Urinary bladder (tissue), 4 donors: ENCODE data around the gene LHX4. TPM values are rescaled to one million over a fixed set of nuclear protein-coding genes. Genes with fewer than 3 reads are reported as not detected.

ENCODE experiments used
- DNase-seq: peaks from one replicate; pipeline ENCODE4 v3.0.0-alpha.2; 2015; ENCODE audit errors: extremely low spot score
- H3K27ac ChIP-seq: one replicate; pipeline ENCODE4 v1.5.1; 2013; ENCODE audit warnings: low read depth, mild to moderate bottlenecking, moderate library complexity
- H3K36me3 ChIP-seq: one replicate; pipeline ENCODE4 v1.6.1; 2013; ENCODE audit warnings: mild to moderate bottlenecking, moderate library complexity; ENCODE audit not compliant: insufficient read depth
- H3K4me1 ChIP-seq: one replicate; pipeline ENCODE4 v1.6.1; 2013; ENCODE audit warnings: mild to moderate bottlenecking, moderate library complexity; ENCODE audit not compliant: insufficient read depth
- H3K4me3 ChIP-seq: one replicate; pipeline ENCODE4 v1.5.1; 2013; ENCODE audit warnings: low read depth, low read length
- WGBS: extraction: QIAGEN DNeasy Blood & Tissue Kit; methylation state at CpG from one replicate; pipeline ENCODE4 v1.1.7; 2013; 5-methylcytosine and 5-hydroxymethylcytosine counted together
- polyA plus RNA-seq: library from polyadenylated mRNA; stranded (reverse); fragments of 200-250 nt; gene quantifications from one replicate; pipeline ENCODE4 v1.2.3, GENCODE V29; 2013
- total RNA-seq: library from RNA; depleted of rRNA; stranded (reverse); fragments of >200 nt; gene quantifications from one replicate; pipeline ENCODE4 v1.2.3, GENCODE V29; 2014
- donor health status: healthy with polysubstance abuse.
- donor health status: healthy.

The LHX4 gene
- total and polyA plus RNA-seq, 2 donors: 0.03 TPM; not detected in 1

DNA sequence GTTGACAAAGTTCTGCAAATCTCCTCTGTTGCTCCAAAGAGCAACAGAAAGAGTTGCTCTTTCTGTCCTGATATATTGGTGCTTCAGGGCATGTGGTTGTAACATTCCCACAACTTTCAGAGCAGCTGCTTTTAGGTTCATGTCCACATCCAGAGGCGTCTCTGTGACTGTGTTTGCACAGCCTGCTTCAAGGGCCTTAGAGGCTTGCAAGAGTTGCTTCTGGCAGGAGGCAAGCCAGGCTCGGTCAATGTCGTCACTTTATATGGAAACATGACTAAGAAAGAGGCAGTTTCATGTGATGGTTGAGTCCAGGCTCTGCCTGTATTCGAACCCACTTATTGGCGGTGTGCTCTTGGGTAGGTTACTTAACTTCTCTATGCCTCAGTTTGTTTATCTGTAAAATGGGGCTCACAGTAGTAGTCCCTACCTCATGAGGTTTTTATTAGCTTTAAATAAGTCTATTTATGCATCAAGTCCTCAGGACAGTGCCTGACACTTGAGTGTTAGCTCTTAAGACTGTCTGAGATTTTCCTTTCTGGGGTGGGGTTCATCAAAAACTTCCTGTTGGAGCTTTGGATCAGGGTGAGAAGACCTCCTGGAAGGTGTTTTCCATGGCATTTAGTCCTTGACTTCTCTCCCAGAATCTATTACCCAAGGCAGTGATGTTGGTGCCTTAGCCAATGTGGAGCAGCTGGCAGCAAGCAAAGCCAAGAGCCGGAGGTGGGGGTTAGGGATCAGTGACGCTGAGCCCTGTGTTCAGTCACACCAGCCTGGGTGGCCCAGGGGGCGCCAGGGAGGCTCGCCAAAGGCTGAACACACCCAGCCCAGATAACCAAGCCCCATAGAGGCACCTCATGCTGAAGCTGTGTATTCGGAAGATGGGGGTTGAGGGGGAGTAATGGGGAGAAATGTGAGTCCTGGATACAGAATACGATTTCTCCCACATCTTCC lies 18.9 kb downstream of the LHX4 start:
- 65% methylated on average over 11 of the region's 11 CpGs for WGBS
- H3K4me1 ChIP-seq: no peaks in the 10 kb centered on the region
- H3K27ac ChIP-seq: no peak overlapping the region
- H3K4me3 ChIP-seq: no peak overlapping the region
- DNase-seq: no peak
- no peaks in the 10 kb centered on the region for H3K36me3 ChIP-seq

DNA sequence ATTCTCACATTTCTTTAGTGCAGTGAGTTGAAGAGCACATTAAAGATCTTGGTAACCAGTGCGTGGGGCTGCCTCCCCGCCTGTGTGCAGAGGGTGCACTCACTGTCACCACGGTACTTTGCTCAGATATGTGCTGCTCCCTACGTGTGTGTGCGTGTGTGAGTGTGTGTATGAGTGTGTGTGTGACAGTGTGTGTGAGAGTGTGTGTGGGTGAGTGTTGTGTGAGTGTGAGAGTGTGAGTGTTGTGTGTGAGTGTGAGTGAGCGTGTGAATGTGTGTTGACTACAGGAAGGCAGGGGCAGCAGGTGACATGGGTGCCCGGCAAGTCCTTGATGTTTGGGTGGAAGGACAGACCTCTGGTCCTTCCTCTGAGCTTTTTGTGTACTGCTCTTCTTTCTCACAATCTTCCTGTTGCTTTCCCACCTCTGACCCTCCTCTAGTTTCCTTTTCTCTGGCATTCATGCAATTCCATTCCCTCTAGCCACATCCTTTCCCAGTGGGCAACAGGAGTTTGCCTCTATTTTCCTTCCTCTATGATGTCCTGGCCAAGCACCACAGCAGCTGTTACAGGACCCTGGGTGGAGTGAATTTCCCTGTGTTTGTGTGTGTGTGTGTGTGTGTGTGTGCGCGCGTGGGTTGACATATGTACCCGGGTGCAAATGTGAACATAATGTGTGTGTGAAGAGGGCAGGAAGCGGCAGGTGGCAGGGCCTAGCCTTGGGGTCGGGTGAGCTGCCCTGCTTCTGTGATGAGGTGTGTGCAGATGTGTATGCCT lies 19.8 kb downstream of the LHX4 start:
- no peak for DNase-seq
- 73% methylated on average over 13 of the region's 13 CpGs for WGBS
- no peaks in the 10 kb centered on the region for H3K36me3 ChIP-seq
- H3K4me3 ChIP-seq: no peak overlapping the region
- H3K4me1 ChIP-seq: no peaks in the 10 kb centered on the region
- H3K27ac ChIP-seq: no peak overlapping the region

DNA sequence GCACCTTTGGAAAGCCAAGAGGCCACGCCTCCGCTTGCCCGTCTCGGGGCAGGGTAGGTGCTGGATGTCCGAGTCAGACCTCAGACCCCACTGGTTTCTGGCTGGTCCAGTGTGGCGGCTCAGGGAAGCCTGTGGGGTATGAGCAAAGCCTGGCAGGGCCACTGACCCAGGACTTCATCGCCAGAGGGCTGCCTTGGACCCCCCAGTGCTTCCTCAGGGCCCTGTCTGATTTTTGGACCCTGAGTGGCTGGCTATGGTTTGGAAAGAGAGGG lies 20.4 kb downstream of the LHX4 start:
- no peaks in the 10 kb centered on the region for H3K4me1 ChIP-seq
- 77% methylated on average over 7 of the region's 7 CpGs for whole genome bisulfite sequencing
- no peaks in the 10 kb centered on the region for H3K36me3 ChIP-seq
- DNase-seq: no peak
- no peak overlapping the region for H3K27ac ChIP-seq
- no peak overlapping the region for H3K4me3 ChIP-seq

DNA sequence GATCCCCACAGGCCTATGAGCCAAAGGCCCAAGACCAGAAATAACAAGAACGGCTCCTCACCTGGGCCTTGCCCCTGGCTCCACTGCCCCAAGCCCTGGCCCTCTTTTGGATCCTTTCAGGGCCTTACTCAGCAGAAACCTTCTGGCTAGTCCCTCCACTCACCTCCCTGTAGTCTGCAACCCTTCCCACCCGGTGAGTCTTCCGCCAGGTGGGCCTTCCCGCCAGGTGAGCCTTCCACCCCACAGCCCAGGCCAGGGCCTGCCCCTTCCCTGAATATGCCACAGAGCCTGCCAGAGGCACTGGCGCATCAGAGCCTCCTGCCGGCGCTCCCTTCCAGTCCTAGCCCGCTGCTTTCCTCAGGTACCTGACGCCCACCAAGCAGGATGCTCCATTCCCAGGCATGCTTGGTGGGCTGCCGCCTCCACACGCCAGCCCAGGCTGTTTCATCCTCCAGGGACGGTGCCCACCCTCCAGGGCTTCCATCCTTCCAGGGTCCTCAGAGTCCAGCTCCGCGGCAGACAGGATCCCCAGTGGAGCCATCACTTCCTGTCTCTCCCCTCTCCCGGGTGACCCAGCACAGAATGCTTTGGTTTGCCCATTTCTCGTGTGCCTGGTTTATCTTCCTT lies 20.9 kb downstream of the LHX4 start:
- Histone ChIP-seq H3K36me3 (no peaks in the 10 kb centered on the region), H3K27ac (no peak overlapping the region), H3K4me1 (no peaks in the 10 kb centered on the region), H3K4me3 (no peak overlapping the region)
- DNase-seq: no peak
- 83% methylated on average over 16 of the region's 16 CpGs for WGBS

DNA sequence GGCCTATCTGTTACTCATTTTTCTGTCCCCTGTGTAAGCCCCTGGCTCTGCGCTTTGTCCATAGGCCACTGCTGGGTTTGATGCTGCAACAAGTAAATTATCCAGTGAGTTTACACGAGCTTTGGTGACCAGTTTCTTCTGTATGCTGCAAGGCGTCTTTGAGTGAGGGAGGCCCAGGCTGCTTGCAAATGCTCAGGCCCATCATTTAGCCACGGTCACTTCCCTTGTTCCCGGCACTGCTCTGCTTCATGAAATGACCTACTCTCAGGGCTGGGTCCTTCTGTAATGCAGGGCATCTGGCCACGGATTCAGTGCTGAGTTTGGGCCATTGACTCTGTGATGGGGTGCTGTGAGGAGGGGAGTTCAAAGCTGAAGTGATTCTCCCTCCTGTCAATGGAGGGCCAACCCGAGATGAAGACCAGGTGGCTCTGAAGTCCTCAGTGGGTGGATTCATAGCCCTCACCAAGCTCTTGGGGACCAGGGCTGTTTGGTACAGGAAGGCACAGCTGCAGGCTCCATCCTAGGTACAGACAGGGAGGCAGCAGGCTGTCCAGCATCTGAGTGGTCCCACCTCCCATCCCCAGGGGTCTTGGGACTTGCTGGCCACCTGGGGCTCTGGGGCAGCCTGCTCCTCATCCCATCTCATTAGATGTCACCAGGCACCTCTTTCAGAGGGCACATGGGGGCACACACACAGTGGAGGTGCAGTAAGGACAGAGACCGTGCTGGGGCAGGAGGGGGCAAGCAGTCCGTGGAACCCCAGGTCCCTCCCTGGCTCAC lies 21.7 kb downstream of the LHX4 start:
- Histone ChIP-seq H3K36me3 (no peaks in the 10 kb centered on the region), H3K4me1 (no peaks in the 10 kb centered on the region), H3K27ac (no peak overlapping the region), H3K4me3 (no peak overlapping the region)
- DNase-seq: no peak
- 80% methylated on average over 9 of the region's 9 CpGs for WGBS

DNA sequence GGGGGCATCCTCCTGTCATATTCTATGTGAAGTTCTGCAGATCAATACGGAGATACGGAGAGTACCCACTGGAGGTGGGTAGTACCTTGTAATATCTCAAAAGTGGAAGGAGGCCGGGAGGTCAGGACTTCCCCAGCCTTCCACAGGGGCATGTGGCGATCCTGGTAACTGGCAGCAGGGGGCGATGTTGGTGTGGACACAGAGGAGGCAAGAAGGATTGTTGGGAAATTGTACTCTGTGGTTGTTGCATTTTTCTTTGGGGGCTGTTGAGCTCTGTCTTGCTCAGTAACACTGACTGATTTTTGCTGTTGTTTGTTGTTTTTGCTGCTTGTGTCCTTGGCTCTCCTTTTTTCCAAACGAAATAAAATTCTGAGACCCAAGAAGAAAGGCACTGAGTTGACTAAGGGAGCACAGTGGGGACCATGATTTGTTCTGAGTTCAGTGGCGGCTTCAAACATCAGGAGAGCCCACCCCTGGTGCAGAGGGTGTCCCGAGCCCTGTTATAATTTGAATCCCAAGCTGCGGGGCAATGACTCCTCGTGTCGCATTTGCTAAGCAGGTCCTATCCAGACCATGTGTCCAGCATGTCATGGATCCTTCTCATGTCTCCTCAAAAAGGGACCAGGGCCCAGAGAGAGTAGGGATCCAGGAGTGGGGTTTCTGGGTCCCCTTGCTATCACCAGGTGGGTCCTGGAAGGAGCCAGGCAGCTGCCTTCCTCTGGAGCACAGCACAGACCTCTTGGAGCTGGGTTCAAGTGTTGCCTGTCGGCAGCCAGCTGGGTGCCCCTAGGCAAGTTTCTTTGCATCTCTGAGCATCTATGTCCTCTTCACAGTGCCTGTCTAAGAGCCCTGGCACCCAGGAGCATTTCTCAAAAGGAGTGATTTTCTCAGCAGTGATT lies 22.8 kb downstream of the LHX4 start:
- no peak for DNase-seq
- Histone ChIP-seq H3K4me3 (no peak overlapping the region), H3K36me3 (no peaks in the 10 kb centered on the region), H3K27ac (no peak overlapping the region), H3K4me1 (no peaks in the 10 kb centered on the region)
- WGBS: 73% methylated on average over 12 of the region's 12 CpGs

DNA sequence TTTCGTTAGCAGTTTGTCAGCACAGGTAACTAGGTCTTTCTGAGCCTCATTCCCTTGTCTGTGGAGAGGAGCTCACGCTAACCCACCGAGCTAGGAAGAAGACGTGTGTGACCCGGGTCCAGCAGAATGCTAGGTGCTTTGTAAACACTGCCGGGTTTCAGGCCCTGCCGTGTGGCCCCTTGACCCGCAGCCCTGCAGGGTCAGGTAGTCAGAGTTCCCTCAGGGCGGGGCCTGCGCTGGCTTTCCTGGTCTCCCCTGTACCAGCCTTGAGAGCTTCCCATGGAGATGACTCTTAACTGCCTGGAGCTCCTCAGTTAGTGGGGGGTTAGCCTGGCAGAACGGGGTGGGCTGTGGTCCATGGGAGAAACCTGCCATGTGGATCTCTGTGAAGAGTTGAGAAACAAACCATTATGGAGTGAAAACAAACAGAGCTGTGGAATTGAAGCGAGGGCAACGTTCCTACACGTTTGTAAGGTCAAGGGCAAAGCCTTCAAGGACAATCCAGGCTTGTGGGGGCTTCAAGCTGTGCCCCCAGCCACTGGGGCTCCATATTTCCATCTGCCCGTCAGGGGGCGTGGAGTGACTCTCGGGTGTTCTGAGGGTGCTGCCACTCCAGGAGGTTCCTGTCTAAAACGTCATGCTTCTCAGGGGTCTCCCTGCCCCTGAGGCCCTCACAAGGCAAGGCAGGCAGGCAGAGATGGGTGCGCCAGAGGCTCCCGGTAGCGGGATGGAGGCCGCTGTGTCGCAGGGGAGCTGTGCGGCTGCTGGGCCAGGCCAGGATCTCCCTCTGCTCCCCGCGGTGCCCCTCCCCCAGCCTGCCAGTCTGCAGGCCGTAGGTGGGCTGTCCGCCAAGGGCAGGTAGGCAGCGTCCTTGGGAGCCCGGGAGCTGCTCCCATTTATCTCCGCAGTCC lies 23.8 kb downstream of the LHX4 start:
- 82% methylated on average over 31 of the region's 31 CpGs for WGBS
- Histone ChIP-seq H3K4me1 (no peaks in the 10 kb centered on the region), H3K36me3 (no peaks in the 10 kb centered on the region), H3K27ac (no peak overlapping the region), H3K4me3 (no peak overlapping the region)
- DNase-seq: no peak

DNA sequence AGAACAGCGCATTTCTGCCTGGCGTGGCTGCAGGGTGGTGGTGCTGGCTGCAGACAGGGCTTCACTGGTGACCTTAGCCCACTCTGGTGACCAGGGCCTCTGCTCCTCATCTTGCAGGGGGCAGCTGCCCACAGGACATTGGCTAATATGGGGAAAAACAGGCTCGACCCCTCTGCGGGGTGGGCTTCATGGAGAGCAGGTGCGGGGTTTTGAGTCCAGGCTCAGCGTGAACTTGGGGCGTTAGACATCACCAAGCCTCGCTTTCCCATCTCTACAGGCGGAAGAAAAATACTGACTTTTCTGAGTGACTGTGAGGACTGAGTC lies 24.4 kb downstream of the LHX4 start:
- H3K4me1 ChIP-seq: no peaks in the 10 kb centered on the region
- no peak overlapping the region for H3K27ac ChIP-seq
- no peak overlapping the region for H3K4me3 ChIP-seq
- no peak for DNase-seq
- H3K36me3 ChIP-seq: no peaks in the 10 kb centered on the region
- WGBS: 93% methylated on average over 9 of the region's 9 CpGs

DNA sequence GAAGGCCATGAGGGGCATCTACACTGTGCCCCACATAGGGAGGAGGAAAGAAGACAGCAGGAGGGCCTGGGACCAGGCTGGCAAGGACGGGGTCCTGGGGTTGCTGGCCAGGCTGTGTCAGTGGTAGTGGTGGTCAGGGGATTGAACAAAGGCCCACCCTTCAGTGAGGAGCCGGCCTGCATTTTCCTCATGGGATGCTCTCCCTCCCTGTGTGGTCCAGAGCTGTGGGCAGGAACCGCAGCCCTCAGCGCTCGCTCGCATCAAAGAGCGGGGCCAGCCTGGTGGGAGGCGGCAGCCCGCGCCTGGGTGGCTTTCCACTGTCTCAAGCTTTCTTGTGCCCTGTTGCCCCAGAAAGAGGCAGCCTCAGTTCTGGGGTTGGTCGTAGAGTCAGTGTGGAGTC lies 24.8 kb downstream of the LHX4 start:
- no peak for DNase-seq
- Histone ChIP-seq H3K36me3 (no peaks in the 10 kb centered on the region), H3K4me3 (no peak overlapping the region), H3K27ac (no peak overlapping the region), H3K4me1 (no peaks in the 10 kb centered on the region)
- 83% methylated on average over 11 of the region's 11 CpGs for WGBS

DNA sequence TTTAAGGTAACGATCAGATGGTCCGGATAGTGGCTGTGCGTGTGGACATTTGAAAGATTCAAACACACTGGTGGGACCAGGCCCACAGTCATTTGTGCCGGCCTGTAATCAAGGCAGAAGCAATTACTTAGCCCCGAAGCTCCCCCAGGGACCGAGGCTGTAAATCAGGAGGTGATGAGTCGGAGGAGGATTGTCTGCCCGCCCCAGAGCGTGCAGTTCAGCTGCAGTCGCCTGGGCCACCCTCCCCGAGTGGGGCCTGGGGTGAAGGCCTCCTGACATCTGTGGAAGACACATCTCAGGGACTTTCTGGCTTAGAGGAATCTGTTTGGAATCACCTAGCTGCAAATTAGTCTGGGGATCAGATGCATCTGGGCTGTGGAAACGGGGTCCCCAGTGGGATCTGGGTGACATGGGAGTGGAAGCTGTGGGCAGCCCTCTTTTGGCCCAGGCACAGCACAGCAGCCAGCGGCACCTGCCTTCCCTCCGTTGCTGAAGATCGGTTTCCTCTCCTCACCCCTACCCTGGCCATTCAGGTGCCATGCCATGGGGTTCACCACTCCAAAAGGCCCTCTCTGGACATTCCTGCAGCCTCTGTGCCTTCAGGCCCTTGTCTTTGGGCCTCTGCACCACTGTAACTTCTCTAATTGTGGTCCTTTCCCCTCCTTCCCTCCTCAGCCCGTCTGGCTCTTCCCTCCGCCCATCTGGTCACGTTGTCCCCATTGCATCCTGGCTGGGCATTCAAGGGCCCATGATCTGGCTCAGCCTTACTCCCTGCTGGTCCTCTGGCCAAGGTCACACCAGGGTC lies 25.7 kb downstream of the LHX4 start:
- Histone ChIP-seq H3K4me3 (no peak overlapping the region), H3K36me3 (no peaks in the 10 kb centered on the region), H3K27ac (no peak overlapping the region), H3K4me1 (no peaks in the 10 kb centered on the region)
- DNase-seq: no peak
- WGBS: 71% methylated on average over 18 of the region's 18 CpGs

DNA sequence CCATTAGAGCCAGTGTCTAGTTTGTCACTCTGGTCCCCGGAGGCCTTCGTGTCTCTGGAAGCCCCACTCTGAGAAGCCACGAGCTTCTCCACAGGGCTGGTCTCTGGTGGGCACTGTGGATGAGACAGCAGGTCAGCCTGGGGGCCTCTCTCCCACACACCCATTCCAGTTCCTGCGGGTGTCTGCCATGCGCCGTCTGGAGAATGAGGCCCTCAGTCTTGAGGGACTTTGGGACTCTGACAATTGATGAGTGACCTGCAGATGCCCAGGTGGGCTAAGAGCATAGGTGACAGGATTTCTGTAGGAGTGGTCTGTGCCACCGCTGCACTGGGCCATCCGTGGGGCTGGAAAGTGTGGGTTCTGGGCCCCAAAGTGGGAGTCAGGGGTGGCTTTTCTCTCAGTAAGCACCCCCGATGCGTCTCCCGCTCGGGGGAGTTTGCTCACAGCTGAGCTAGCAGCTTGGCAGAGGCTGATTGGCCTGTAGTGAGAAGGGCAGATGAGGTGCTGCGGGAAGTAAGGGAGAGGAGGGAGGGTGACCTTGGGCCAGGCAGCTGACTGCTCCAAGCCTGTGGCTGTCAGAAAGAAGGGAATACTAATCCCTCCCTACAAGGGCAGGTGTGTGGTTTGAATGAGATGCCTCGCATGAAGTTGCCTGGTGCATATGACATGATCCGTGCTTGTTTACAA lies 26.4 kb downstream of the LHX4 start:
- Histone ChIP-seq H3K4me3 (no peak overlapping the region), H3K36me3 (no peaks in the 10 kb centered on the region), H3K27ac (no peak overlapping the region), H3K4me1 (no peaks in the 10 kb centered on the region)
- DNase-seq: no peak
- 69% methylated on average over 15 of the region's 15 CpGs for WGBS
